SK-N-SH treated with all-trans-retinoic acid at 6 μM for 48 hours (cell line): ENCODE data around the gene R3HDM2.

Experiments
- ATAC-seq: fragments of 200-7000 bp; cut with Tn5 transposase; 3 replicates; pipeline ENCODE4 v1.9.1; 2020; ENCODE audit warnings: mild to moderate bottlenecking, moderate library complexity
- ARNTL ChIP-seq: fragments of 450-650 bp; formaldehyde crosslinking; IDR thresholded peaks from 2 replicates; pipeline ENCODE4 v1.5.0; 2020; ENCODE audit warnings: low read depth, mild to moderate bottlenecking, moderate library complexity, borderline replicate concordance
- BACH2 ChIP-seq: fragments of 250-450 bp; sonication (Bioruptor Pico); IDR thresholded peaks from 2 replicates; pipeline ENCODE4 v1.9.0; 2021; ENCODE audit warnings: mild to moderate bottlenecking, borderline replicate concordance
- CSDC2 ChIP-seq: fragments of 250-450 bp; sonication (Bioruptor Pico); IDR thresholded peaks from 2 replicates; pipeline ENCODE4 v1.5.0; 2020; ENCODE audit warnings: mild to moderate bottlenecking, moderate library complexity
- CSRNP3 ChIP-seq: fragments of 250-450 bp; sonication (Bioruptor Pico); IDR thresholded peaks from 2 replicates; pipeline ENCODE4 v1.5.1; 2021; ENCODE audit warnings: mild to moderate bottlenecking, moderate library complexity
- ESRRG ChIP-seq: fragments of 250-450 bp; sonication (Bioruptor Pico); IDR thresholded peaks from 2 replicates; pipeline ENCODE4 v1.6.1; 2021; ENCODE audit warnings: mild to moderate bottlenecking
- GLIS3 ChIP-seq: fragments of 250-450 bp; sonication (Bioruptor Pico); IDR thresholded peaks from 2 replicates; pipeline ENCODE4 v1.5.0; 2020; ENCODE audit warnings: mild to moderate bottlenecking, moderate library complexity
- OSR1 ChIP-seq: fragments of 250-450 bp; sonication (Bioruptor Pico); IDR thresholded peaks from 2 replicates; pipeline ENCODE4 v1.8.0; 2022; ENCODE audit warnings: moderate library complexity, mild to moderate bottlenecking, inconsistent platforms
- PATZ1 ChIP-seq: fragments of 250-450 bp; sonication (Bioruptor Pico); IDR thresholded peaks from 2 replicates; pipeline ENCODE4 v1.8.0; 2020; ENCODE audit warnings: mild to moderate bottlenecking, moderate library complexity, borderline replicate concordance
- PPARA ChIP-seq: fragments of 250-450 bp; sonication (Bioruptor Pico); IDR thresholded peaks from 2 replicates; pipeline ENCODE4 v1.5.0; 2020; ENCODE audit warnings: mild to moderate bottlenecking, borderline replicate concordance
- RARB ChIP-seq: fragments of 250-450 bp; sonication (Bioruptor Pico); IDR thresholded peaks from 2 replicates; pipeline ENCODE4 v1.8.0; 2021; ENCODE audit warnings: mild to moderate bottlenecking, moderate library complexity
- SNAI2 ChIP-seq: fragments of 250-450 bp; sonication (Bioruptor Pico); IDR thresholded peaks from 2 replicates; pipeline ENCODE4 v1.5.0; 2020; ENCODE audit warnings: mild to moderate bottlenecking, moderate library complexity
- TCF4 ChIP-seq: fragments of 250-450 bp; sonication (Bioruptor Pico); IDR thresholded peaks from 2 replicates; pipeline ENCODE4 v1.8.0; 2021; ENCODE audit warnings: mild to moderate bottlenecking, moderate library complexity, borderline replicate concordance
- TOX ChIP-seq: fragments of 250-450 bp; sonication (Bioruptor Pico); IDR thresholded peaks from 2 replicates; pipeline ENCODE4 v1.8.0; 2021; ENCODE audit warnings: mild to moderate bottlenecking, moderate library complexity, borderline replicate concordance
- TSHZ2 ChIP-seq: fragments of 250-450 bp; sonication (Bioruptor Pico); IDR thresholded peaks from 2 replicates; pipeline ENCODE4 v1.5.0; 2020; ENCODE audit warnings: mild to moderate bottlenecking, moderate library complexity
- ZC3H10 ChIP-seq: fragments of 250-450 bp; sonication (Bioruptor Pico); IDR thresholded peaks from 2 replicates; pipeline ENCODE4 v1.5.1; 2021; ENCODE audit warnings: mild to moderate bottlenecking, moderate library complexity
- ZFP30 ChIP-seq: fragments of 450-650 bp; formaldehyde crosslinking; IDR thresholded peaks from 2 replicates; pipeline ENCODE4 v1.5.0; 2022; ENCODE audit warnings: mild to moderate bottlenecking, moderate library complexity
- ZNF565 ChIP-seq: fragments of 450-650 bp; formaldehyde crosslinking; conservative IDR thresholded peaks from 2 replicates; pipeline ENCODE4 v1.5.0; 2020; ENCODE audit warnings: low read depth, mild to moderate bottlenecking, moderate library complexity
- ZNF70 ChIP-seq: fragments of 450-650 bp; formaldehyde crosslinking; IDR thresholded peaks from 2 replicates; pipeline ENCODE4 v1.5.0; 2020; ENCODE audit warnings: mild to moderate bottlenecking, moderate library complexity
- ZNF8 ChIP-seq: fragments of 450-650 bp; formaldehyde crosslinking; IDR thresholded peaks from 2 replicates; pipeline ENCODE4 v1.5.0; 2020; ENCODE audit warnings: mild to moderate bottlenecking, moderate library complexity

The R3HDM2 gene

GRCh38 chr12:57219205-57219992, 211.4 kb downstream of the R3HDM2 start (continued):
- TF ChIP-seq ESRRG = no peak
- no peak for TF ChIP-seq ZFP30 (CRISPR knock-in tag)
- TF ChIP-seq ZC3H10 = no peak
- TF ChIP-seq PATZ1 (CRISPR knock-in tag) = no peak
- TF ChIP-seq ZNF565 (CRISPR knock-in tag) = no peak
- no peak for TF ChIP-seq OSR1
- TF ChIP-seq BACH2 = no peak
- TF ChIP-seq TOX (CRISPR knock-in tag) = no peak
- TF ChIP-seq PPARA (CRISPR knock-in tag) = no peak
- no peak for TF ChIP-seq RARB

GRCh38 chr12:57218030-57218853, 212.6 kb downstream of the R3HDM2 start:
- no peak for ATAC-seq
- TF ChIP-seq TSHZ2 (CRISPR knock-in tag) (no peak), CSRNP3 (CRISPR knock-in tag) (no peak), TCF4 (no peak), CSDC2 (CRISPR knock-in tag) (no peak), PATZ1 (CRISPR knock-in tag) (no peak), ZFP30 (CRISPR knock-in tag) (no peak), GLIS3 (no peak), ARNTL (no peak), ZNF8 (CRISPR knock-in tag) (no peak), SNAI2 (no peak), RARB (no peak), BACH2 (no peak), TOX (CRISPR knock-in tag) (no peak), ZNF70 (CRISPR knock-in tag) (no peak), ZC3H10 (no peak)

GRCh38 chr12:57216921-57217879, 213.6 kb downstream of the R3HDM2 start:
- peak; percentile 4; the same call in 1 of the 3 replicates for ATAC-seq
- no peak for TF ChIP-seq ESRRG
- no peak for TF ChIP-seq ZNF8 (CRISPR knock-in tag)
- TF ChIP-seq, all 23 proteins: peak for 0
